Right lung (tissue), 5 donors: Measurements from ENCODE around the gene PLEKHA6. TPM values are rescaled to one million over a fixed set of nuclear protein-coding genes. Genes with fewer than 3 reads are reported as not detected.

Source experiments
- DNase-seq, 2 donors: peaks; one replicate each; pipeline ENCODE4 v3.0.0-alpha.2; 2013
- polyA plus RNA-seq, 5 donors: library from polyadenylated mRNA; unstranded; fragments of 120-200 nt; gene quantifications; one replicate each; pipeline versions ENCODE4 v1.2.1 to v1.2.3, GENCODE V29; 2013; ENCODE audit warnings: inconsistent platforms in 1 of 5, low replicate concordance in 1 of 5; ENCODE audit not compliant: insufficient read length in 5 of 5, insufficient read depth in 1 of 5

The PLEKHA6 gene
- polyA plus RNA-seq, 5 donors, result 13.9 to 20.4 (median 16.4) TPM

- peak in 1 of 2 donors; percentile 45 for DNase-seq
These were observed 169.2 kb downstream of the PLEKHA6 start for GRCh38 chr1:204190212-204191211.

DNA sequence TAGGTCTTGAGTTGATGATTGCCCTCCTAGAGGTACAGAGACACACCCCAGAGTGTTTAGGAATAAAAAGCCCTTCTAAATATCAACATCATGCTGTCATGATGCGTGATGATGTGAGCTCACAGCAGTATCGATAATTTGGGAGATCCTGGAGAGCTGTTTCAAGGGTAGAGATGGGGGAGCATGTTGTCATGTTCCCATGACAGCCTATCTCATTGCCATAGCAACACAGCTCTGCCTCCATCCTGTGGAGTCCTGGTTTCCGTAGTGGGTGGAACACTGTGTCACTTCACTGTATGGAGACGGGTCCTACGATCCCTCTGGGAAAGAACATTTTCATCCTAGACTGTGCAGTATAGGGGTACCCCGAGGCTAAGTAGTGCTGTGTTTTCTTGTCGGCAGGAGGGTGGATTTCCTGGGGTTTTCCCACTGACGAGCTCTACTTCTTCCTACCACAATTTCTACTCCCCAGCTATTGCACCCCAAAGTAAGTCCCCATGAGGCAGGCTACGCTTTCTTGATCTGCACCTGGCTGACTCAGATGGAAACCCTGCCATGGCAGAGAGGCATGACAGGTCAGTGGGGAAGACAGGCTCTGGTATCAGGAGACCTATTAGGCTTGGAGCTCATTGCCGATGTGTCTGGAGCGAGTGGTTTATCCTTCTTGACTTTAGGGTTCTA, 170.6 kb downstream of the PLEKHA6 start:
- DNase-seq, result no peak

- DNase-seq, result no peak
These were observed 173.1 kb downstream of the PLEKHA6 start for GRCh38 chr1:204186597-204186996.

DNA sequence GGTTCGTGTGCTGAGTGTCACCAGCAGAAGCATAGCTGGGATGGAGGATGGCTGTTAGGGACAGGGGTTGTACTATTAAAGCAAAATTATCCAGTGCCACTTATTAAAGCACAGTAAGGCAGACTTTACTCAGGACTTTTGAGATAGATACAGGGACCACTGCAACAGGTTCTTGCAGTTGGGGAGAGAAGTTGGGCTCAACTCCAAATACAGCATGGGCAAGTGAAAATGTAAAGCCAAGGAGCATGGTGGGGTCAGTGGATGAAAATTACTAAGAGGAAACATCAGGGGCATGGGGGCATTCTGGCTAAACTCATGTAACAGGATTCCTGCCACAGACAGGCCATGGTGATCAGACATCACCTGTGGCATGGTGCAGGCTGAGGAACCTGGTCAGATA, 178.6 kb downstream of the PLEKHA6 start:
- no peak for DNase-seq

GRCh38 chr1:204180133-204180532, 179.6 kb downstream of the PLEKHA6 start:
- DNase-seq, result no peak

- DNase-seq, result no peak
These were observed 181.0 kb downstream of the PLEKHA6 start for GRCh38 chr1:204178487-204179281.

DNA sequence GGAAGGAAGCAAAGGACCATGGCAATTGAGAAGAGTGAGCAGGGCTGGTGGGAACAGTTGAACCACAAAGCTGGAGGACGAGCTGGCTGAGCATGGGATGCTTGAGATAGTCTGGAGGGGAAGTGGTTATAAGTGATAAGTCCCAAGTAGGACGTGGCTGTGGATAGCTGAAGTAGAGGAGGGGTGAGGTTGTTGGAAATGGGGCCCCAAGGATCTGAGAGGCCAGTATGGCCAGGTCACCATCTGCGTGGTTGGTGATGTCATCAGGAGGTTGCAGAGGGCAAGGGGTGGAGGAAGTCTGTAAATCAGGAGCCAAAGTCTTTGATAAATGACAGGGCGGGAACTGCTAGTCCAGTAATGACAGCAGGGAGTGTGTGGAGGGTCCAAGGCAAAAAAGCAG, 182.6 kb downstream of the PLEKHA6 start:
- DNase-seq, result no peak

GRCh38 chr1:204176049-204176448, 183.7 kb downstream of the PLEKHA6 start:
- DNase-seq, result no peak

DNA sequence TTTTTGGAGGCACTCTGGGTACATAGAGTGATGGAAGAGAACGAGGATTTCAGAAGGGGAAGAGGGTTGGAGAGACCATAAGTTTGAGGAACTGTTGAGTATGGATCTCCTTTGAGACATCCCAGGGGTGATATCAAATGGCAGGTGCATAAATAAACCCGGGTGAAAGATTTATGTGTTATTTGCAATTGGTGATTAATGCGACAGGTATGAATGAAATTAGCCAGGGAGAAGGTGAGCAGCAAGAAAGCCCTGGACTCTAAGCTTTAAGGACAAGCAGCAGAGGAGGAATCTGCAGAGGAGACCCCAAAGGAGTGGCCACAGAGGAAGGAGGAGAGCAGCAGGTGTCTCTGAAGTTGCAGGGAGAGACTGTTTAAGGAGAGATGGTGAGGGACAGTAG, 184.8 kb downstream of the PLEKHA6 start:
- DNase-seq, result no peak

- no peak for DNase-seq
These were observed 187.2 kb downstream of the PLEKHA6 start for GRCh38 chr1:204172404-204173029.

DNA sequence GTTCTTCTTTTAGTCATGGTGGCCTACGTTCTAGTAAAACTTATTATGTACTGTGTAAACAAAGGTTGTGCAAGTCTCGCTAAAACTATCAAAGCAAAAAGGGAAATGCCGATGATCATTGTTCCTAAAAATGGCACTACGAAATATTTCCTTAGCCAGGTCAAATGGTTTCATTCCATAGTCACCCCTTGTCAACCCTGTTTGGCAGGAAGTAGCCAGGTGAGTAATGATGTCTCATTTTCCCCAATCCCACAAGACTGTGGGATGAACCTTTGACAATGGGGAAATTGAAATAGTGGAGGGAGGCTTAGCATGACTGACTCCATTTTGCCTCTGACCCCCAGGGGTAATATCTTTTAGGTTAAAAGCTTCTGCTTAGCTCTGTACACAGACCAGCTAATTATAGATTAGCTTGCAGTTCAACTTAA, 188.0 kb downstream of the PLEKHA6 start:
- DNase-seq, result no peak

GRCh38 chr1:204170494-204171155, 189.1 kb downstream of the PLEKHA6 start:
- DNase-seq, result no peak

DNA sequence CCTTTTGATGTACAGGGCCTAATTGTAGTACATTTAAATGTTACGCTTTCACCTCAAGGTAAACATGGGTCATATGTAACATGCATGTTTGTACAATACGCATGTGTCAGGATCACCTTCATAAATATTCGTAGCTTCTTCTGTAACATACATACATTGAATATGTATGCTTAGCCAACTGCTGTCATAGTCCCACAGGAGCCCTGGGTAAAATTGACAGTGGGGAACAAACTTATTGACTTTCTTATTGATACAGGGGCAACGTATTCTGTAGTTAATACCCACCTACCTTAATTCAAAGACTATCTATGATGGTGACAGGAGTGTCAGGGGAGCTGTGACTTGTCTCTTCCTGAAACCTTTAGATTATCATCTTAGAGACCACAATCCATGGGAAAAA, 189.9 kb downstream of the PLEKHA6 start:
- no peak for DNase-seq

Other genes starting within 250 kb of the PLEKHA6 start
- gene ETNK2, start 207.9 kb downstream of the PLEKHA6 start, polyA plus RNA-seq, result 10 to 100 TPM in 4 of 5 donors, 1 to 10 TPM in 1; 8.5 to 14.8 (median 11.7) TPM
- gene REN, start 193.6 kb downstream of the PLEKHA6 start, polyA plus RNA-seq, result under 1 TPM in 1 of 5 donors, not detected in 4; 0.21 TPM
- gene KISS1, start 163.4 kb downstream of the PLEKHA6 start, polyA plus RNA-seq, result 1 to 10 TPM in 1 of 5 donors, under 1 TPM in 4; 0.28 to 1.2 (median 0.53) TPM
- 1 to 10 TPM; 6.1 to 9.1 (median 7.4) TPM for gene GOLT1A, start 145.9 kb downstream of the PLEKHA6 start, polyA plus RNA-seq
- gene PPP1R15B, start 51.9 kb upstream of the PLEKHA6 start, polyA plus RNA-seq, result 10 to 100 TPM; 32.8 to 40.3 (median 33.9) TPM
- 10 to 100 TPM; 25.5 to 45.7 (median 38.6) TPM for gene PIK3C2B, start 134.9 kb upstream of the PLEKHA6 start, polyA plus RNA-seq
- gene MDM4, start 156.5 kb upstream of the PLEKHA6 start, polyA plus RNA-seq, result 10 to 100 TPM; 50.6 to 81.6 (median 56.4) TPM